GM21447 (cell line): ENCODE results near the gene CST2.
"Not testable (repeated sequence)": the region's sequence is repeated elsewhere in the genome, so short reads cannot be mapped to it uniquely, and the experiment has no call there.

Experiments
- ATAC-seq: cut with Tn5 transposase; IDR thresholded peaks from one replicate; pipeline ENCODE4 v1.9.1; 2021; ENCODE audit not compliant: unreplicated experiment

The CST2 gene, protein sequence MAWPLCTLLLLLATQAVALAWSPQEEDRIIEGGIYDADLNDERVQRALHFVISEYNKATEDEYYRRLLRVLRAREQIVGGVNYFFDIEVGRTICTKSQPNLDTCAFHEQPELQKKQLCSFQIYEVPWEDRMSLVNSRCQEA

DNA sequence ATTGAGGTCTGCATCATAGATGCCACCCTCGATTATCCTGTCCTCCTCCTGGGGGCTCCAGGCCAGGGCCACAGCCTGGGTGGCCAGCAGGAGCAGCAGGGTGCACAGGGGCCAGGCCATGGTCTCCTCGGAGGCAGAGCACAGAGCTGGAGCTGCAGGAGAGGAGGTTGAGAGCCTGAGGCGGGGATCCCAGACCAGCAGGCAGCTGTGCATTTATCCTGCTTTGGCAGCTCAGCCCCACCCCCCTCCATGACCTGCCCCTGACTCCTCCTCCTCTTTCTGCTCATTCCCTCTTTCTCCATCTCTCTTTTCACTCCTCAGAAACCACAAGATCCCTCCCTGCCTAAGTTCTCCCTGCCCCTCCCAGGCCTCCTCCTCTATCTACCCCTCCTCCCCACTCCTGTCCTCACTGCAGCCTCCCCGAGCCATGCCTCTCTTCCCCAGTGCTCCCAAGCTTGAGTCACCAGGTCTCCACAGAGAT lies at the start of gene CST2:
CST2 (minus strand) TSS at position 189 of the 481 bp plus-strand sequence; CDS start at position 120, 69 bp downstream.
- ATAC-seq = no peak

DNA sequence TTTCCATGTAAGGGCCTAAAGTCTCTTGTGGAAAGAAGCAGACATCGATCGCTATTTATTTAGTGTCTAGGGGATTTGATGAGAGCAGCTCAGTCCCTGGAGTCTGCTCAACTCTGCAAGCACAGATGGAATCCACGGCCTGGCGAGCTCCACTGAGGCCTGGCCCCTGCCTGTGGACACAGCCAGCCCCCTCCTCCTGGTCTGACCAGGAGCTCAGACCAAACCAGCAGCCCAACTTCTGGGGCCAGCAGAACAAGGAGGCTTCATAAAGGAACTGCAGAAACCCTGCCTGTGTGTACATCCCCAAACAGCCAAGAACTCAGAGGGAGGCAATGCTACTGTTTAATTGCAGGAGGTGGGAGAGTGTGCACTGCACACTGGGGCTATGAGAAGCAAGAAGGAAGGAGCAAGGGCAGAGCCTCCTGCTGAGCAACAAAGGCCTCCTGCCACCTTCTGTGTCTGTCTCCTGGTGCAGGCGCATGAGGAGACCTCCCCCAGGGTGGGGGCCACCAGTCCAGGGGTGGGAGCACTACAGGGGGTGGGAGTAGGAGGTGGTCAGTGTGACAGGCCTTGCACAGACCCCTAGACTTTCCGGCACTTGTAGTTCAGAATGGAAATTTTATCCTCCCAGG lies 49.2 kb upstream of the CST2 start:
- no peak for ATAC-seq

GRCh38 chr20:23874747-23875146 lies 48.2 kb upstream of the CST2 start:
- no peak for ATAC-seq

DNA sequence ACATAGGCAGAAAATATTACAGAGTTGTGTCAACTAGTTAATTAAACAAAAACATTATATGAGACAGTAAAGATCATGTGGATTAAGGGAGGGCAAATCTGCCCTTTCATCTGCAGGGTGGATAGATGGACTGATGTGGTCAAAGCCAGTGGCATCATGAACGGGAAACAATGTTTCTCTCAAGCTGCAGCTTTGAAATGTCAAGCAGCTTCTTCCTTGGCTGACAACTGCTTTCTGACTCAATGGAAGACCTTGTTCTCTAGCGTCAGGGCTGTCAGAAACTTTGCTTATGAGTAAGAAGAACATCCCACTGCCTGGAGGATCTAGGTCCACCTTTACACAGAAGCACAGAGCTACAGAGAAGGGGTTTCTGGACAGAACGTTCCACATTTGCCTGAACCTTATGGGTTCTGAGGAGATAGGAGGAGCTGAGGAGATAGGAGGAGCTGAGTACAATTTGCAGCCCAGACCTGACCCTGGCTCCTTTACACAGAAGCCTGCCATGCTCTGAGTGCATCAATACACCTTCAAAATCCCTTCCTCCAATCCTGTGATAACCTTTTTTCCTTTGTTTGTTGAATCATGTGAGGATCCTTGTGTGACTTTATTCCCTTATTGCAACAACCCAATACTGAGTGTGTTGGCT lies 47.0 kb upstream of the CST2 start:
- no peak for ATAC-seq

- ATAC-seq = no peak
Measured at GRCh38 chr20:23872065-23872464, 45.5 kb upstream of the CST2 start.

- no peak for ATAC-seq
Measured at GRCh38 chr20:23870461-23870860, 43.9 kb upstream of the CST2 start.

GRCh38 chr20:23869520-23869919 lies 43.0 kb upstream of the CST2 start:
- no peak for ATAC-seq

- no peak for ATAC-seq
Measured at GRCh38 chr20:23868321-23868720, 41.8 kb upstream of the CST2 start.

DNA sequence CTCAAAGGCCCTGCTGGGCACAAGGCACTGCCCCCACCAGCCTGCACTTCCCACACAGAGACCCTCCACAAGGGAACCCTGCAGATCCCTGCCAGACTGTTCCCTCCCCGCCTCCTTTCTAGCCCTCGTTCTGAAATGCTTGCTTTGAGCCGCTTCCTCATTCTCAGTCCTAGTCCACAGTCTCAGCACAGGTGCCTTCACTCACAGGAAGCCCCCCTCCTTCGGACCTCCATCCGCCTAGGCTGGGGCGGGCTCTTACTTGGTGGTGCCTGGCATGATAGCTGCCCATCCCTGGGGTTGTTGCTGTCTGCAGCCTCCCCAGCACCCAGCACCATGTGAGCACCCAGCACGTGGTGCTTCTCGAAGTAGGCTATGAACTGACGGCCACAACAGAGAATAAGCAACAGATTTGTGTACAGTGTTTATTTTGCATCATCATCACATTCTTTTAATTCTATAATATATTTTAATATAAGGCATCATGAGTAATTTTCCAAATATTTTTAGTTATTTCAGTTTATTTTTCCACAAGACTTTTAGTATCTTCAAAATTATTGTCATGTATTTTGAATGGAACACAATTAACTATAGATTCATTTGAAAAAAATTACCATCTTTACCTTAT lies 40.7 kb upstream of the CST2 start:
- ATAC-seq = no peak

- not testable (repeated sequence) for ATAC-seq
Measured at GRCh38 chr20:23860771-23861170, 34.2 kb upstream of the CST2 start.

DNA sequence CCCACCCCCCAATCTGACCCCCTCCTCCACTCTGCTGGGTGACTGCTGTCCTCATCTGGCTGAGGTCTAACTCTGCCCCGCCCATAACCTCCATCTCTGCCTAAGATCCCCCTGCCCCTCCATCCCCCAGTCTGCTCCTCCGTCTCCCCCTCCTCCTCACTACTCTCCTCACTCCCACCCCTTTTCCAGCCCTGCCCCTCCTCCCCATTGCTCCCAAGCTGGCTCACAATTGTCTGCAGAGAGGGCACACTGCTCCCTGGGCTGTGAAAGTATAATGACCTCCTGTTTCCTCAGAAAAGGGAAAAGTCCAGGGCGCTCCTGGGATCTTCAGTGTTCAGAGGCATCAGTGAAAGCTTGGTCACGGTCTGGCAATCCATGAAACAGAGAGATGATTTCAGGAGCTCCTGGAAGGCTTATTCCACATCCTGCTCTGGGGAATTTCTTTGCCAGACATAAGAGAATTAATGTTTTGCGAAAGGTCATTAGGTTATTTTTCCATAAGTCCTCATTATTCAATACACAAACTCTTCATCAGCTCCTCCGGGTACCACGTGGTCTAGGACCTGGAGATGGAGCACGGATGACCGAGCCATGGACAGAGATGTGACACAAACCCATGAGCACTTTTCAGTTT lies 31.6 kb upstream of the CST2 start:
- ATAC-seq = no peak

DNA sequence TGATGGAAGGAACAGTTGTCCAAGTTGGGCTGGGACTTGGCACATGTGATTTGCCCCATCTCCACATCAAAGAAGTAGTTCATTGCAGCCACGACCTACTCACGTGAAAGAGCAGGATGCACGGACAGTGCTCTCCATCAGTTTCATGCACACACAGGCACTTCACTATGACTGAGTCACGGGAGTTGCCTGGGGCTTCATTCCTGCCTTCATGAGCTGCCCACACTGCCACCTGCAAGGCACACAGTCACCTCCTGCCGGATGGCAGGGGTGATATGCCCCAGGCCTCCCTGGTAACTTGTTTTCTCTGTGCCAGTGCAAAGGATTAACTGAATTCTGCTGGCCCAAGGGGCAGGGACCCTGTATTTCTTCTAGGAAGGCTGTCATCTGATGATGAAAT lies 30.2 kb upstream of the CST2 start:
- ATAC-seq = no peak

- no peak for ATAC-seq
Measured at GRCh38 chr20:23856226-23856625, 29.7 kb upstream of the CST2 start.

DNA sequence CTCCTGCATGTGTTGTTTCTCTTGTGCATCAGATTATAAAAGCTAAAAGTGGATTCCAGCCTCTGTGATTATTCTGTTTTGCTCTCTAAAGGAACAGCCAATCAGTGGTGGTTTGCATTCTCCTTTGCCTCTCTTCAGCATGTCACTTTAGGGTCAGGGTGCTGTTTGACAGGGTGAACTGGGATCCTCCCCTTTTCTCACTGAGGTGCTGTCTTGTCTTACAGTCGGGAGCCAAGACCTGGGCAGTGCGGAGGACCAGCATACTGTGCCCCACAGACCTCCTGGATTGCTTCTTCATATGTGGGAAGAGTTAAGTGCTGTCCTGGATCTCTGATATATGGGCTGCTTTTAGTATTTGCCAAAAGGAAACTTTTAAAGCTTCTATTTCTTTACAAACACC lies 15.2 kb upstream of the CST2 start:
- ATAC-seq = no peak

DNA sequence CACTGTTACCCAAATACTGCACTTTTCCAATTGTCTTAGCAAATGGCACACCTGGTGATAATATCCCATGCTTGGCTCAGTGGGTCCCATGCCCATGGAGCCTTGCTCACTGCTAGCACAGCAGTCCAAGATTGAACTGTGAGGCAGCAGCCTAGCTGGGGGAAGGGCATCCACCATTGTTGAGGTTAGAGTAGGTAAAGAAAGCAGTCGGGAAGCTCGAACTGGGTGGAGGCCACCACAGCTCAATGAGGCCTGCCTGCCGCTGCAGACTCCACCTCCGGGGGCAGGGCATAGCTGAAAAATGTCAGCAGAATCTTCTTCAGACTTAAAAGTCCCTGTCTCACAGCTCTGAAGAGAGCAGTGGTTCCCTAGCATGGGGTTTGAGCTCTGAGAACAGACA lies 9.2 kb upstream of the CST2 start:
- no peak for ATAC-seq

- ATAC-seq = no peak
Measured at GRCh38 chr20:23832775-23833513, 6.4 kb upstream of the CST2 start.

- ATAC-seq = not testable (repeated sequence)
Measured at GRCh38 chr20:23831961-23832360, 5.4 kb upstream of the CST2 start.

- no peak for ATAC-seq
Measured at GRCh38 chr20:23823621-23824324, 2.8 kb downstream of the CST2 start.

- ATAC-seq = no peak
Measured at GRCh38 chr20:23823111-23823510, 3.4 kb downstream of the CST2 start.

DNA sequence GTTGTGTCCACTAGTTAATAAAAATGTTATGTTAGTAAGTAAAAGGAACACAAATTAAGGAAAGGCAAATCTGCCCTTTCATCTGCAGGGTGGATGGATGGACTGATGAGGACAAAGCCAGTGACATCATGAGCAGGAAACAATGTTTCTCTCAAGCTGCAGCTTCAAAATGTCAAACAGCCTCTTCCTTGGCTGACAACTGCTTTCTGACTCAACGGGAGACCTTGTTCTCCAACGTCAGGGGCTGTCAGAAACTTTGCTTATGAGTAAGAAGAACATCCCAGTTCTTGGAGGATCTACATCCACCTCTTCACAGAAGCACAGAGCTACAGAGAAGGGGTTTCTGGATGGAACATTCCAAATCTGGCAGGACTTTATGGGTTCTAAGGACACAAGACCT lies 6.0 kb downstream of the CST2 start:
- ATAC-seq = no peak
